Measurements from ENCODE around the gene LFNG.

LFNG gene

GRCh38 chr7:2518737-2519118, 846 bp upstream of the LFNG start:
- peaks cover 19% of the 10 kb centered on the region for H3K27me3 ChIP-seq (ENCODE audit: insufficient read depth, low read length)
- no peak overlapping the region for H3K23ac ChIP-seq (ENCODE audit: low read length)
- no peak overlapping the region for H3K4me3 ChIP-seq (ENCODE audit: low read depth, low read length)
- peaks cover 7% of the 10 kb centered on the region for H3K79me2 ChIP-seq (ENCODE audit: control insufficient read depth, insufficient read depth, low read length, poor library complexity)
- no peak for DNase-seq
- no peak overlapping the region for H2BK5ac ChIP-seq (ENCODE audit: low read depth, low read length, poor library complexity)
- no peak overlapping the region for H3K14ac ChIP-seq (ENCODE audit: low read length)
- H2BK120ac ChIP-seq (ENCODE audit: insufficient read depth, low read length, poor library complexity), result no peak overlapping the region
- H3K18ac ChIP-seq (ENCODE audit: low read length), result no peak overlapping the region
- H2BK12ac ChIP-seq (ENCODE audit: low read length), result peak overlapping the region; percentile 50
- H4K8ac ChIP-seq (ENCODE audit: low read depth, low read length), result peak overlapping the region; percentile 17
- peaks cover 5% of the 10 kb centered on the region for H3K9me3 ChIP-seq (ENCODE audit: insufficient read depth, low read depth, low read length)
- H4K91ac ChIP-seq (ENCODE audit: low read depth, low read length), result peak overlapping the region; percentile 33
- H3K27ac ChIP-seq (ENCODE audit: low read depth, low read length), result no peak overlapping the region
- H3K36me3 ChIP-seq (ENCODE audit: control insufficient read depth in 1 of 2, insufficient read depth in 2 of 2, low read length in 2 of 2), result no peaks in the 10 kb centered on the region
- WGBS (ENCODE audit: extremely low coverage, insufficient coverage, insufficient read length), result no CpG with 5 or more reads among the region's 41 CpGs
- H3K9ac ChIP-seq (ENCODE audit: low read length), result no peak overlapping the region
- H4K12ac ChIP-seq (ENCODE audit: low read depth, low read length), result no peak overlapping the region
- no peak overlapping the region for H2AFZ ChIP-seq (ENCODE audit: insufficient read depth, low read length, poor library complexity)
- peak overlapping the region; percentile 70 for H3K4me2 ChIP-seq (ENCODE audit: low read length)
- no peak overlapping the region for H3K4ac ChIP-seq (ENCODE audit: low read depth, low read length)
- peaks cover 55 to 60% of the 10 kb centered on the region in 2 experiments for H3K4me1 ChIP-seq (ENCODE audit: control insufficient read depth in 1 of 2, insufficient read depth in 2 of 2, low read length in 2 of 2)
- no peak overlapping the region for H2AK5ac ChIP-seq (ENCODE audit: low read length)
- H3K79me1 ChIP-seq (ENCODE audit: low read length), result peaks cover 25% of the 10 kb centered on the region

GRCh38 chr7:2520131-2520760, 672 bp downstream of the LFNG start:
- Histone ChIP-seq H3K4me1 (ENCODE audit: control insufficient read depth in 1 of 2, insufficient read depth in 2 of 2, low read length in 2 of 2) (peaks cover 64 to 71% of the 10 kb centered on the region in 2 experiments), H3K4me2 (ENCODE audit: low read length) (peak overlapping the region; percentile 79), H2BK12ac (ENCODE audit: low read length) (no peak overlapping the region), H2AK5ac (ENCODE audit: low read length) (no peak overlapping the region), H3K79me2 (ENCODE audit: control insufficient read depth, insufficient read depth, low read length, poor library complexity) (peaks cover 10% of the 10 kb centered on the region), H2AFZ (ENCODE audit: insufficient read depth, low read length, poor library complexity) (no peak overlapping the region), H3K36me3 (ENCODE audit: control insufficient read depth in 1 of 2, insufficient read depth in 2 of 2, low read length in 2 of 2) (peaks cover 1 to 2% of the 10 kb centered on the region in 2 experiments), H2BK5ac (ENCODE audit: low read depth, low read length, poor library complexity) (no peak overlapping the region), H3K9me3 (ENCODE audit: insufficient read depth, low read depth, low read length) (peaks cover 2% of the 10 kb centered on the region), H3K27ac (ENCODE audit: low read depth, low read length) (no peak overlapping the region), H3K27me3 (ENCODE audit: insufficient read depth, low read length) (peaks cover 19% of the 10 kb centered on the region), H3K4me3 (ENCODE audit: low read depth, low read length) (peak overlapping the region; percentile 76), H4K8ac (ENCODE audit: low read depth, low read length) (no peak overlapping the region), H3K4ac (ENCODE audit: low read depth, low read length) (no peak overlapping the region), H3K14ac (ENCODE audit: low read length) (peak overlapping the region; percentile 52), H3K23ac (ENCODE audit: low read length) (no peak overlapping the region), H4K91ac (ENCODE audit: low read depth, low read length) (no peak overlapping the region), H4K12ac (ENCODE audit: low read depth, low read length) (no peak overlapping the region), H3K9ac (ENCODE audit: low read length) (peak overlapping the region; percentile 26), H2BK120ac (ENCODE audit: insufficient read depth, low read length, poor library complexity) (no peak overlapping the region), H3K79me1 (ENCODE audit: low read length) (peaks cover 33% of the 10 kb centered on the region), H3K18ac (ENCODE audit: low read length) (peak overlapping the region; percentile 25)
- no CpG with 5 or more reads among the region's 37 CpGs for WGBS (ENCODE audit: extremely low coverage, insufficient coverage, insufficient read length)
- DNase-seq, result no peak

GRCh38 chr7:2520761-2521290, 1.3 kb downstream of the LFNG start:
- Histone ChIP-seq H4K91ac (ENCODE audit: low read depth, low read length) (peak overlapping the region; percentile 21), H3K9me3 (ENCODE audit: insufficient read depth, low read depth, low read length) (no peaks in the 10 kb centered on the region), H3K23ac (ENCODE audit: low read length) (no peak overlapping the region), H3K4me3 (ENCODE audit: low read depth, low read length) (peak overlapping the region; percentile 76), H3K4me1 (ENCODE audit: control insufficient read depth in 1 of 2, insufficient read depth in 2 of 2, low read length in 2 of 2) (peaks cover 64 to 71% of the 10 kb centered on the region in 2 experiments), H2AK5ac (ENCODE audit: low read length) (no peak overlapping the region), H3K27me3 (ENCODE audit: insufficient read depth, low read length) (peaks cover 19% of the 10 kb centered on the region), H3K4me2 (ENCODE audit: low read length) (peak overlapping the region; percentile 79), H4K12ac (ENCODE audit: low read depth, low read length) (no peak overlapping the region), H3K4ac (ENCODE audit: low read depth, low read length) (no peak overlapping the region), H2BK5ac (ENCODE audit: low read depth, low read length, poor library complexity) (no peak overlapping the region), H3K14ac (ENCODE audit: low read length) (no peak overlapping the region), H3K18ac (ENCODE audit: low read length) (no peak overlapping the region), H2AFZ (ENCODE audit: insufficient read depth, low read length, poor library complexity) (no peak overlapping the region), H3K9ac (ENCODE audit: low read length) (no peak overlapping the region), H3K36me3 (ENCODE audit: control insufficient read depth in 1 of 2, insufficient read depth in 2 of 2, low read length in 2 of 2) (peaks cover 7 to 8% of the 10 kb centered on the region in 2 experiments), H4K8ac (ENCODE audit: low read depth, low read length) (no peak overlapping the region), H3K27ac (ENCODE audit: low read depth, low read length) (no peak overlapping the region), H2BK120ac (ENCODE audit: insufficient read depth, low read length, poor library complexity) (no peak overlapping the region), H3K79me2 (ENCODE audit: control insufficient read depth, insufficient read depth, low read length, poor library complexity) (peaks cover 10% of the 10 kb centered on the region), H2BK12ac (ENCODE audit: low read length) (no peak overlapping the region), H3K79me1 (ENCODE audit: low read length) (peaks cover 33% of the 10 kb centered on the region)
- DNase-seq, result no peak
- WGBS (ENCODE audit: extremely low coverage, insufficient coverage, insufficient read length), result no CpG with 5 or more reads among the region's 12 CpGs

- Histone ChIP-seq H4K91ac (ENCODE audit: low read depth, low read length) (peak overlapping the region; percentile 95), H3K79me1 (ENCODE audit: low read length) (peaks cover 33% of the 10 kb centered on the region), H3K18ac (ENCODE audit: low read length) (peak overlapping the region; percentile 32), H3K79me2 (ENCODE audit: control insufficient read depth, insufficient read depth, low read length, poor library complexity) (peaks cover 10% of the 10 kb centered on the region), H3K9ac (ENCODE audit: low read length) (no peak overlapping the region), H2AK5ac (ENCODE audit: low read length) (peak overlapping the region; percentile 31), H3K4ac (ENCODE audit: low read depth, low read length) (peak overlapping the region; percentile 10), H3K23ac (ENCODE audit: low read length) (no peak overlapping the region), H3K27me3 (ENCODE audit: insufficient read depth, low read length) (peaks cover 19% of the 10 kb centered on the region), H2AFZ (ENCODE audit: insufficient read depth, low read length, poor library complexity) (no peak overlapping the region), H2BK120ac (ENCODE audit: insufficient read depth, low read length, poor library complexity) (peak overlapping the region; percentile 87), H3K9me3 (ENCODE audit: insufficient read depth, low read depth, low read length) (no peaks in the 10 kb centered on the region), H3K36me3 (ENCODE audit: control insufficient read depth in 1 of 2, insufficient read depth in 2 of 2, low read length in 2 of 2) (peaks cover 12 to 13% of the 10 kb centered on the region in 2 experiments), H3K4me2 (ENCODE audit: low read length) (peak overlapping the region; percentile 79), H4K12ac (ENCODE audit: low read depth, low read length) (no peak overlapping the region), H2BK5ac (ENCODE audit: low read depth, low read length, poor library complexity) (no peak overlapping the region), H3K4me3 (ENCODE audit: low read depth, low read length) (peak overlapping the region; percentile 76), H4K8ac (ENCODE audit: low read depth, low read length) (no peak overlapping the region), H2BK12ac (ENCODE audit: low read length) (peak overlapping the region; percentile 29), H3K4me1 (ENCODE audit: control insufficient read depth in 1 of 2, insufficient read depth in 2 of 2, low read length in 2 of 2) (peaks cover 63 to 69% of the 10 kb centered on the region in 2 experiments), H3K14ac (ENCODE audit: low read length) (peak overlapping the region; percentile 47), H3K27ac (ENCODE audit: low read depth, low read length) (no peak overlapping the region)
- DNase-seq, result no peak
- no CpG with 5 or more reads among the region's 21 CpGs for WGBS (ENCODE audit: extremely low coverage, insufficient coverage, insufficient read length)
Measured at GRCh38 chr7:2521341-2521745, 1.8 kb downstream of the LFNG start.
